GM23248 (cell line): Measurements from ENCODE around the gene LIPF. TPM values are rescaled to one million over a fixed set of nuclear protein-coding genes. Genes with fewer than 3 reads are reported as not detected.

ENCODE experiments used
- DNase-seq: peaks from one replicate; pipeline ENCODE4 v3.0.0-alpha.2; 2015
- H2AFZ ChIP-seq: fragments of 200-600 bp; sonication (generic); 2 replicates; pipeline ENCODE4 v1.6.1; 2016; ENCODE audit warnings: antibody characterized with exemption
- H3F3A ChIP-seq: fragments of 200-600 bp; sonication (generic); 2 replicates; pipeline ENCODE4 v1.6.1; 2016; ENCODE audit warnings: mild to moderate bottlenecking, antibody characterized with exemption, mixed run types; ENCODE audit not compliant: insufficient read depth
- H3K27ac ChIP-seq: fragments of 200-600 bp; sonication (generic); 2 replicates; pipeline ENCODE4 v1.5.1; 2016; ENCODE audit warnings: mild to moderate bottlenecking
- H3K27me3 ChIP-seq: fragments of 200-600 bp; sonication (generic); replicated peaks from 2 replicates; pipeline ENCODE4 v1.6.1; 2016; ENCODE audit warnings: mild to moderate bottlenecking; ENCODE audit not compliant: insufficient read depth
- H3K36me3 ChIP-seq: fragments of 200-600 bp; sonication (generic); 2 replicates; pipeline ENCODE4 v1.6.1; 2016; ENCODE audit warnings: low read depth, mild to moderate bottlenecking
- H3K4me1 ChIP-seq: fragments of 200-600 bp; sonication (generic); 2 replicates; pipeline ENCODE4 v1.6.1; 2016; ENCODE audit warnings: mild to moderate bottlenecking; ENCODE audit not compliant: insufficient read depth
- H3K4me2 ChIP-seq: fragments of 200-600 bp; sonication (generic); one replicate; pipeline ENCODE4 v1.6.1; 2016; ENCODE audit warnings: mild to moderate bottlenecking; ENCODE audit not compliant: unreplicated experiment
- H3K4me3 ChIP-seq: fragments of 200-600 bp; sonication (generic); 2 replicates; pipeline ENCODE4 v1.5.1; 2016; ENCODE audit warnings: mild to moderate bottlenecking
- H3K79me2 ChIP-seq: fragments of 200-600 bp; sonication (generic); 2 replicates; pipeline ENCODE4 v1.6.1; 2016; ENCODE audit warnings: mild to moderate bottlenecking; ENCODE audit not compliant: insufficient read depth
- H3K9ac ChIP-seq: fragments of 200-600 bp; sonication (generic); 2 replicates; pipeline ENCODE4 v1.6.1; 2016; ENCODE audit warnings: mild to moderate bottlenecking
- H3K9me2 ChIP-seq: fragments of 200-600 bp; sonication (generic); 2 replicates; pipeline ENCODE4 v1.6.1; 2016; ENCODE audit warnings: mixed run types, mild to moderate bottlenecking, moderate library complexity; ENCODE audit not compliant: insufficient read depth
- H3K9me3 ChIP-seq: fragments of 200-600 bp; sonication (generic); one replicate; pipeline ENCODE4 v1.6.1; 2017; ENCODE audit warnings: low read depth
- H4K20me1 ChIP-seq: fragments of 200-600 bp; sonication (generic); 2 replicates; pipeline ENCODE4 v1.6.0; 2016; ENCODE audit not compliant: insufficient read depth
- EZH2 ChIP-seq: fragments of 200-600 bp; sonication (generic); IDR thresholded peaks from 2 replicates; pipeline ENCODE4 v1.6.1; 2018; ENCODE audit warnings: antibody characterized with exemption, mild to moderate bottlenecking; ENCODE audit not compliant: insufficient read depth, poor library complexity, severe bottlenecking
- EZH2phosphoT487 ChIP-seq: fragments of 200-600 bp; sonication (generic); IDR thresholded peaks from 2 replicates; pipeline ENCODE4 v1.6.1; 2018; ENCODE audit warnings: antibody characterized with exemption, moderate library complexity, mild to moderate bottlenecking, low read depth; ENCODE audit not compliant: insufficient read depth
- WGBS, 2 experiments: methylation state at CpG; one replicate each; pipeline ENCODE4 v1.1.6; 2015 to 2017; ENCODE audit warnings: low lambda C conversion rate in 2 of 2, low coverage in 1 of 2; ENCODE audit errors: missing lambda C conversion rate in 2 of 2; 5-methylcytosine and 5-hydroxymethylcytosine counted together
- in situ Hi-C: fragments of 300-500 bp; cut with MboI; formaldehyde crosslinking; loops from 2 replicates; pipeline ENCODE4 v1.15.0; 2020
- polyA plus RNA-seq: library from polyadenylated mRNA; unstranded; fragments of >200 nt; fragmentation: Nextera tagmentation; extraction: Ambion mirVana; gene quantifications from 2 replicates; pipeline ENCODE4 v1.2.1, GENCODE V29; 2016
- total RNA-seq: library from RNA; depleted of rRNA; stranded (reverse); fragments of >200 nt; shearing (Covaris generic); gene quantifications from 2 replicates; pipeline ENCODE4 v1.2.3, GENCODE V29; 2014

LIPF gene
- total and polyA plus RNA-seq, 2 experiments from 2014 or later: not detected

DNA sequence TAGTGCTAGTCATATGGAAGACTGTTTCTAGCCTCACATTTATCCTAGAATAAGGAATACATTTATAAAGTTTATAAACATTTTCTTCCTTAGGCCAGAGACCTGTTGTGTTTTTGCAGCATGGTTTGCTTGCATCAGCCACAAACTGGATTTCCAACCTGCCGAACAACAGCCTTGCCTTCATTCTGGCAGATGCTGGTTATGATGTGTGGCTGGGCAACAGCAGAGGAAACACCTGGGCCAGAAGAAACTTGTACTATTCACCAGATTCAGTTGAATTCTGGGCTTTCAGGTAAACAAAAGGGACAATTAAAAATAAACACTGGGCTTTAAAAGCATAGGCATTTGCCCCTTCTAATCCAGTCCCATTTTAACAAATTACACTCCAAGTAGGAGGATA, 4.2 kb downstream of the LIPF start:
- no peak overlapping the region for H2AFZ ChIP-seq

GRCh38 chr10:88670497-88670896, 6.3 kb downstream of the LIPF start:
- WGBS, 2 experiments: 63% methylated on average over 2 of the region's 2 CpGs
- DNase-seq: no peak
- TF ChIP-seq EZH2phosphoT487: no peak
- TF ChIP-seq EZH2: no peak
- Histone ChIP-seq H3K27me3 (no peaks in the 10 kb centered on the region), H3K36me3 (no peaks in the 10 kb centered on the region), H3K9me3 (no peaks in the 10 kb centered on the region), H3K9ac (no peak overlapping the region), H3K4me3 (no peak overlapping the region), H3K9me2 (no peaks in the 10 kb centered on the region), H3K79me2 (no peaks in the 10 kb centered on the region), H3K4me2 (no peak overlapping the region), H3K27ac (no peak overlapping the region), H3K4me1 (no peaks in the 10 kb centered on the region), H3F3A (no peaks in the 10 kb centered on the region), H4K20me1 (no peaks in the 10 kb centered on the region), H2AFZ (no peak overlapping the region)
- in situ Hi-C loops: no loop called here

More for the DNA sequence above, 4.2 kb downstream of the LIPF start:
- H3K36me3 ChIP-seq: no peaks in the 10 kb centered on the region
- no peaks in the 10 kb centered on the region for H3K4me1 ChIP-seq
- H3K9me2 ChIP-seq: no peaks in the 10 kb centered on the region
- H3K27ac ChIP-seq: no peak overlapping the region
- no peak for DNase-seq
- H4K20me1 ChIP-seq: no peaks in the 10 kb centered on the region
- no peaks in the 10 kb centered on the region for H3K79me2 ChIP-seq
- no peak overlapping the region for H3K9ac ChIP-seq
- TF ChIP-seq EZH2phosphoT487 (no peak), EZH2 (no peak)
- in situ Hi-C loops: no loop called here
- no peak overlapping the region for H3K4me3 ChIP-seq
- H3F3A ChIP-seq: no peaks in the 10 kb centered on the region
- H3K4me2 ChIP-seq: no peak overlapping the region
- WGBS, 2 experiments: 93 to 100% methylated on average over 1 of the region's 1 CpG
- H3K27me3 ChIP-seq: no peaks in the 10 kb centered on the region
- no peaks in the 10 kb centered on the region for H3K9me3 ChIP-seq

DNA sequence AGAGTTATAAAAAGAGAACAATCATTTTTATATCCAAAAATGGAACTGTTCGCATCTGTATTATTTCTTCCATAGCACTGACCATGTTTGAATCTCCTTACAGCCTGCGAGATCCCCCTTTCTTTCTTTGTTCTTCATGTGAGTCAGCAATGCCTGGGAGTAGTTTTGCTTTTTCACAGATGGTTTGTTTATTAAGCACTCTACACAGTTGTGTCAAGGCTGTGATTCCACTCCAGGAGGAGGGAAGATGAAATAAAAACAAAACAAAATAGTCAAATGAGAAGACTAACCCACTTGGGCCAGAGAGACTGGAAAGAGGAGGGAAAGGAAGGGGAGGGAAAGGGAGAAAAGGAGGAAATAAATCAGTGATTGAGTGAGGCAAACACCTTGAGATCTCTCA, 7.8 kb downstream of the LIPF start:
- in situ Hi-C loops: no loop called here
- no peak overlapping the region for H2AFZ ChIP-seq
- no peak overlapping the region for H3K9ac ChIP-seq
- no peaks in the 10 kb centered on the region for H3K9me3 ChIP-seq
- no peaks in the 10 kb centered on the region for H3K27me3 ChIP-seq
- no peak overlapping the region for H3K4me3 ChIP-seq
- H3K4me1 ChIP-seq: no peaks in the 10 kb centered on the region
- WGBS, 2 experiments: 61 to 74% methylated on average over 2 of the region's 2 CpGs
- DNase-seq: no peak
- no peaks in the 10 kb centered on the region for H3K79me2 ChIP-seq
- no peaks in the 10 kb centered on the region for H3K9me2 ChIP-seq
- TF ChIP-seq EZH2phosphoT487: no peak
- no peak for TF ChIP-seq EZH2
- no peak overlapping the region for H3K4me2 ChIP-seq
- no peaks in the 10 kb centered on the region for H3F3A ChIP-seq
- H3K27ac ChIP-seq: no peak overlapping the region
- H4K20me1 ChIP-seq: no peaks in the 10 kb centered on the region
- no peaks in the 10 kb centered on the region for H3K36me3 ChIP-seq

GRCh38 chr10:88676283-88677060, 12.2 kb downstream of the LIPF start:
- Histone ChIP-seq H3K4me1 (no peaks in the 10 kb centered on the region), H3K4me2 (no peak overlapping the region), H3K9ac (no peak overlapping the region), H3K9me3 (no peaks in the 10 kb centered on the region), H3K79me2 (no peaks in the 10 kb centered on the region), H3K4me3 (no peak overlapping the region), H3F3A (no peaks in the 10 kb centered on the region), H3K36me3 (no peaks in the 10 kb centered on the region), H3K9me2 (no peaks in the 10 kb centered on the region), H3K27ac (no peak overlapping the region), H2AFZ (no peak overlapping the region), H3K27me3 (no peaks in the 10 kb centered on the region), H4K20me1 (no peaks in the 10 kb centered on the region)
- 55 to 58% methylated on average over 4 of the region's 4 CpGs for WGBS, 2 experiments
- in situ Hi-C loops: loop anchor here (25.0 kb wide), 1 partner anchor 261 kb away; no protein-coding TSS in a partner anchor
- no peak for TF ChIP-seq EZH2
- TF ChIP-seq EZH2phosphoT487: no peak
- no peak for DNase-seq
